T47D (cell line): ENCODE results near the gene KCNN3.

Experiments used
- DNase-seq, 2 experiments: peaks; one replicate each; pipeline versions ENCODE4 v3.0.0 to v3.0.0-alpha.2; 2011 to 2012; ENCODE audit warnings: low read depth in 1 of 2, low spot score in 1 of 2
- JUND ChIP-seq: IDR thresholded peaks from 2 replicates; pipeline ENCODE4 v1.6.1; 2012; ENCODE audit warnings: low read depth
- in situ Hi-C: cut with HindIII; loops from 2 replicates; pipeline ENCODE4 v1.10.0; 2016; ENCODE audit warnings: low sequenced_read_pairs, low pct_unique_long_range_greater_than_20kb

The KCNN3 gene

DNA sequence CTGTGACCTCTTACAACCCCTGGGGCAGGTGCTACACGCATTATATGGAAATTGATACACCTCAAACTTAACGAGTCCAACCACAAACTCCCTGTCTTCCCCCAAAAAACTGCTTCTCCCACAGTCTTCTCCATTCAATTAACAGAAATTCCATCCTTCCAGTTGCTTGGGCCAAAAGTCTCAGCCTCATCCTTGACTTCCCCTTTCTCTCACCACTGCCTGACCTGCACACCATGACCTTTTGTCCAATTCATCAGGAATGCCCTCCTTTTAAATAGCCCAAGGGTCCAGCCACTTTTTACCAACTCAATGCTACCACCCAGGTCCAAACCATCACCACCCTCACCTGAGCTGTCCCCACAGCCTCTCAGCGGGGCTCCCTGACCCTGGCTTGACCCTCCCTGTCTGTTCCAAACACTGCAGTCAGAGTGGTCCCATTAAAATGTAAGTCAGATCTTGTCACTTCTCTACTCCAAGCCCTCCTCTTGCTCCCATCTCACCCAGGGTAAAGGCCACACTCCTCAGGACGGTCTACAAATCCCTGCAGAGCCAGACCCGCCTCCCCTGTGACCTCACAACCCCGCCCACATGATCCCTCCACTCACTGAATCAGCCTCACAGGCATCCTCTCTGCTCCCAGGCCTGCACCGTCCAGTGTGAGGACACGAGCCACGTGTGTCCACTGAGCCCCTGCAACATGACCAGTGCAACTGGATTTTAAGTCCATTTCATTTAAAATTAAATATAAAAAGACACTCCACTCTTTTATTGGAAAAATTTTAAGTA, 18.5 kb downstream of the KCNN3 start:
- TF ChIP-seq JUND, result no peak
- in situ Hi-C loops, result no loop called here
- peak in 1 of 2 experiments; percentile 29 for DNase-seq

DNA sequence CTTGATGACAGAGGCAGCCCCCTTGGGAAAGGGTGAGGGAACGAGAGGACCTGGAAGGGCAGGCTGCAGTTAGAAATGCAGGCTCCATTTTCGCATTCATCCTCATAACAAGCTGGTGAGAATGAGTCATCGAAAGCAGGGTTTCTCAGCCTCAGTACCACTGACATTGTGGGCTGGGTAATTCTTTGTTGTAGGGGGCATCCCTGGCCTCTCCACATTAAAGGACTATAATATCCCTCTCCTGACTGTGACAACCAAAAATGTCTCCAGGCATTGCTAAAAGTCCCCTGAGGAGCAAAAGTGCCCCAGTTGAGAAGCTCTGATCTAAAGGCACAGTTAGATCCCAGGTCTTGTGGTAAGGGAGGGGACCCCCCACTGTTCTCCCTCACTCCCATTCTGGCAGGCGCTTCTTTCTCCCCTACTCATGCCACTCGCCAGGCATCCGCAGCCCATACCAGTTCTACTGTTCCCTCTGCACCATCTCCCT, 20.4 kb downstream of the KCNN3 start:
- in situ Hi-C loops, result no loop called here
- DNase-seq, result no peak
- no peak for TF ChIP-seq JUND

DNA sequence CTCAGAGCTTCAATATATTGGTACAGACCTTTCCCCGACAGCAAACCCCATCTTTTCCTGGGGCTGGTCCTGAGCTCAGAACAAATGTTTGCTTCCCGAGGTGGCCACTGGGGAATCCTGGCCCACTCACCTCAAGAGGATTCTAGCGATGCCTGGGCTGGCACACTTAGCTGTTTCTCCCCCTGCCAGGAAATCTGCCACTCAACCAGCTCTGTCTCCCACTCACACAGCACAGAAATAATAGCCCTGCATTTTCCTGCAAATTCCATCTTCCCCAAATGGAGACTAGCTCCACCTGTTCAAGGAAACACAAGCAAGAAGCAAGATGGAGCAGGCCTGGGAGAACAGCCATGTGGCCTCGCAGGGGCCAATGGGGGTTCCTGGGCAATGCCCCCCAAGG, 21.1 kb downstream of the KCNN3 start:
- DNase-seq, result no peak
- in situ Hi-C loops, result no loop called here

DNA sequence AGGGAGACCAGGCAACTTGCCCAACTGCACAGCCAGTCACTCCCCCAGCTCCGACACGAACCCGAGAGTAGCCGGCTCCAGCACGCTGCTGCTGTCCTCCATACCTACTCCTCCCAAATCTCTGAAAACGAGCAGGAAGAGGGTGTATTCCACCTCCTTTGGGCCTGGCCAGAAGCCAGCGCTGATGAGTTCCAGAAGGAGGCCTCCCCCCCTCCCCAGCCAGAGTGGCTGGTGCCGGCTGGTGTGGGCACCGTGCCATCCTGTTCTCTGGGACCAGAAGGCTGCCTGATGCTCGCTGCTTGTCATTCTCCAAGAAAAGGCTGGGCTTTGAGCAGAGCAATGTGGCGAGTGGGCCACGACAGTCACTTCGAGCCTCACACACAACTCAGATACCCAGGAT, 22.2 kb downstream of the KCNN3 start:
- in situ Hi-C loops, result no loop called here
- TF ChIP-seq JUND, result no peak
- no peak for DNase-seq

More for the DNA sequence above, 21.1 kb downstream of the KCNN3 start:
- no peak for TF ChIP-seq JUND

- DNase-seq, result no peak
- in situ Hi-C loops, result no loop called here
- TF ChIP-seq JUND, result no peak
Measured at GRCh38 chr1:154846565-154847442, 23.3 kb downstream of the KCNN3 start.

- DNase-seq, result no peak
- in situ Hi-C loops, result no loop called here
- no peak for TF ChIP-seq JUND
Measured at GRCh38 chr1:154845879-154846278, 24.2 kb downstream of the KCNN3 start.

- no peak for TF ChIP-seq JUND
- DNase-seq, result no peak
- in situ Hi-C loops, result no loop called here
Measured at GRCh38 chr1:154845174-154845573, 24.9 kb downstream of the KCNN3 start.

GRCh38 chr1:154844297-154844681, 25.8 kb downstream of the KCNN3 start:
- no peak for DNase-seq
- in situ Hi-C loops, result no loop called here
- no peak for TF ChIP-seq JUND

- no peak for TF ChIP-seq JUND
- no peak for DNase-seq
- in situ Hi-C loops, result no loop called here
Measured at GRCh38 chr1:154843636-154844296, 26.3 kb downstream of the KCNN3 start.

GRCh38 chr1:154842635-154843034, 27.4 kb downstream of the KCNN3 start:
- TF ChIP-seq JUND, result no peak
- DNase-seq, result no peak
- in situ Hi-C loops, result no loop called here

DNA sequence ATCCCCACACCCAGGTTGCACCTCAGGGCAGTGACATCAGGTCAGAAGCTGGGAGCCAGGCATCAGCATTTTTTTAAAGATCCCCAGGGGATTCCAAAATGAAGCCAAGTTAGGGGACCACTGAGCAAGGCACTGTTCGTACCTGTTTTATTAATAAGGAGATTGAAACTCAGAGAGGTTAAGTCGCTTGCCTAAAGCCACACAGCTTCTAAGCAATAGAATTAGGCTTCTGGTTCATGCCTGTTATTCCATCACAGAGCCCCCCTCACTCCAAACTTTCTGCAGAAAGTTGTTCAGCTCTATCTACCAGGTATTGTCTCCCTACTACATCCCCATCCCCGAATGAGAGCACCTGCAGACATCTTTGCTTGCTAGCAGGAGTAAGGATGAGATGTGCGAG, 28.7 kb downstream of the KCNN3 start:
- in situ Hi-C loops, result no loop called here

GRCh38 chr1:154840269-154841176, 29.6 kb downstream of the KCNN3 start:
- in situ Hi-C loops, result no loop called here
- no peak for DNase-seq
- TF ChIP-seq JUND, result no peak

More for the DNA sequence above, 28.7 kb downstream of the KCNN3 start:
- DNase-seq, result no peak
- TF ChIP-seq JUND, result no peak
